Fibroblast of lung (primary cell): ENCODE data around the gene GNL3L.
"Not testable (repeated sequence)": the region's sequence is repeated elsewhere in the genome, so short reads cannot be mapped to it uniquely, and the experiment has no call there.

ENCODE experiments used
- EZH2 ChIP-seq: IDR thresholded peaks from 2 replicates; pipeline ENCODE4 v1.5.1; 2012; ENCODE audit warnings: low read length, control low read depth, mild to moderate bottlenecking; ENCODE audit errors: missing control alignments
- TF ChIP-seq, protein P1 (sequence below), 2 donors: IDR thresholded peaks in 1 of 2; conservative IDR thresholded peaks in 1 of 2; 1 replicate in 1 of 2; 2 replicates in 1 of 2; pipeline ENCODE4 v1.5.1; 2011 to 2012; ENCODE audit warnings: low read length in 2 of 2, control low read depth in 1 of 2, inconsistent platforms in 1 of 2, low read depth in 1 of 2, mild to moderate bottlenecking in 1 of 2

GRCh38 chrX:54542239-54542638 is 12.2 kb downstream of the GNL3L start:
- TF ChIP-seq, protein P1, sequence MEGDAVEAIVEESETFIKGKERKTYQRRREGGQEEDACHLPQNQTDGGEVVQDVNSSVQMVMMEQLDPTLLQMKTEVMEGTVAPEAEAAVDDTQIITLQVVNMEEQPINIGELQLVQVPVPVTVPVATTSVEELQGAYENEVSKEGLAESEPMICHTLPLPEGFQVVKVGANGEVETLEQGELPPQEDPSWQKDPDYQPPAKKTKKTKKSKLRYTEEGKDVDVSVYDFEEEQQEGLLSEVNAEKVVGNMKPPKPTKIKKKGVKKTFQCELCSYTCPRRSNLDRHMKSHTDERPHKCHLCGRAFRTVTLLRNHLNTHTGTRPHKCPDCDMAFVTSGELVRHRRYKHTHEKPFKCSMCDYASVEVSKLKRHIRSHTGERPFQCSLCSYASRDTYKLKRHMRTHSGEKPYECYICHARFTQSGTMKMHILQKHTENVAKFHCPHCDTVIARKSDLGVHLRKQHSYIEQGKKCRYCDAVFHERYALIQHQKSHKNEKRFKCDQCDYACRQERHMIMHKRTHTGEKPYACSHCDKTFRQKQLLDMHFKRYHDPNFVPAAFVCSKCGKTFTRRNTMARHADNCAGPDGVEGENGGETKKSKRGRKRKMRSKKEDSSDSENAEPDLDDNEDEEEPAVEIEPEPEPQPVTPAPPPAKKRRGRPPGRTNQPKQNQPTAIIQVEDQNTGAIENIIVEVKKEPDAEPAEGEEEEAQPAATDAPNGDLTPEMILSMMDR (conservative IDR thresholded peaks at IDR 0.05 in 1 of 2, IDR thresholded peaks at IDR 0.05 in 1 of 2; ENCODE audit: low read depth in 1 of 2, low read length in 2 of 2) = not testable (repeated sequence)
- TF ChIP-seq EZH2 = not testable (repeated sequence)
